ENCODE results near the gene TM7SF2. TPM values are rescaled to one million over a fixed set of nuclear protein-coding genes. Genes with fewer than 3 reads are reported as not detected.

TM7SF2 gene
- total and polyA plus RNA-seq, 8 donors: 7.6 to 118 (median 41.5) TPM

DNA sequence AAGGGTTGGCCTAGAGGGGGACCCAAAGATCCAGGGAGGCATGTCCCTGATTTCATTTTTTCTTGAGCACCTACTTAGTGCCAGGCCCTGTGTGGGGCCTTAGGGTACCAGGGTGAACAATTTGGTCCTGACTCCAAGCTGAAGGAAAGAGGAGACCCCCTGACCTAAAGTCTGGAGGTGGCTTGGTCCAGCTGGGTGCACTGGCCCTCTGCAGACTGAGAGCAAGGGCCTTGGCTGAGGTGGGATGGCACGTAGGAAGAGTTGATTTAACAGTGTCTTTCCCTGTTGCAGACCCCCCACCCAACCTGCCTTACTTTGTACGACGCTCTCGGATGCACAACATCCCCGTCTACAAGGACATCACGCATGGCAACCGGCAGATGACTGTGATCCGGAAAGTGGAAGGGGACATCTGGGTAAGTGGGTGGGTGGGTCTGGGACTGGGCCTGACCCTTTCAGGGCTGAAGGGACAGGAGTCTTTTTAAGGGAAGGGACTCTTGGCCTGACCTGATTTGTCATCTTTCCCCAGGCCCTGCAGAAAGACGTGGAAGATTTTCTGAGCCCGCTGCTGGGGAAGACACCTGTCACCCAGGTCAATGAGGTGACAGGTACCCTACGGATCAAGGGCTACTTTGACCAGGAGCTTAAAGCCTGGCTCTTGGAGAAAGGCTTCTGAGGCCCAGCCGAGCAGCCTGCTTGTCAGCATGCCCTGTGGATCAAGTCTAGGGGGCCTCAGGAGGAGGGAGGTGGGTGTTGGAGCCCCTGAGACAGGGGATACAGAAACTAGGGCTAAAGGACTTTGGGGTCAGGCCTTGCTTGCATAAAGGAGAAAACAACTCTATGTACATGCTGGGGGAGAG lies 13.8 kb downstream of the TM7SF2 start:
- H3K4me1 ChIP-seq: peaks cover 11 to 44% (median 38%) of the 10 kb centered on the region in 4 donors
- no peak for TF ChIP-seq POLR2A (IDR thresholded peaks at IDR 0.05)
- TF ChIP-seq CTCF (IDR thresholded peaks at IDR 0.05): no peak
- no peak for TF ChIP-seq EP300 (IDR thresholded peaks at IDR 0.05)
- no peak for TF ChIP-seq POLR2AphosphoS5 (IDR thresholded peaks at IDR 0.05)
- no peak overlapping the region for H3K4me3 ChIP-seq
- intact Hi-C loops (cut with DNase I; ENCODE audit: low total_unique reads): loop anchor here (10.0 kb wide), 1 partner anchor 49 kb away; the partner anchor contains the start of gene SPDYC
- no peak overlapping the region for H3K27ac ChIP-seq
- no peaks in the 10 kb centered on the region for H3K9me3 ChIP-seq
- no peak for DNase-seq
- H3K27me3 ChIP-seq: no peaks in the 10 kb centered on the region
- WGBS, 5 donors: 77 to 90% (median 85%) methylated on average over 12 of the region's 12 CpGs
- H3K36me3 ChIP-seq: peaks cover 65 to 71% (median 70%) of the 10 kb centered on the region in 4 donors

- Histone ChIP-seq H3K36me3 (peaks cover 69 to 78% (median 76%) of the 10 kb centered on the region in 4 donors), H3K9me3 (no peaks in the 10 kb centered on the region), H3K4me1 (peaks cover 0 to 39% (median 33%) of the 10 kb centered on the region in 4 donors), H3K27me3 (no peaks in the 10 kb centered on the region), H3K4me3 (no peak overlapping the region), H3K27ac (peak overlapping the region in 1 of 5 donors; percentile 20)
- no peak for TF ChIP-seq POLR2AphosphoS5 (IDR thresholded peaks at IDR 0.05)
- TF ChIP-seq CTCF (IDR thresholded peaks at IDR 0.05): no peak
- TF ChIP-seq EP300 (IDR thresholded peaks at IDR 0.05): no peak
- TF ChIP-seq POLR2A (IDR thresholded peaks at IDR 0.05): no peak
- intact Hi-C loops (cut with DNase I; ENCODE audit: low total_unique reads): loop anchor here (10.0 kb wide), 1 partner anchor 48 kb away; the partner anchor contains the start of gene SPDYC
- WGBS, 5 donors: 58 to 71% (median 59%) methylated on average over 6 of the region's 6 CpGs
- DNase-seq: no peak
These were observed 15.1 kb downstream of the TM7SF2 start for GRCh38 chr11:65126624-65127274.

DNA sequence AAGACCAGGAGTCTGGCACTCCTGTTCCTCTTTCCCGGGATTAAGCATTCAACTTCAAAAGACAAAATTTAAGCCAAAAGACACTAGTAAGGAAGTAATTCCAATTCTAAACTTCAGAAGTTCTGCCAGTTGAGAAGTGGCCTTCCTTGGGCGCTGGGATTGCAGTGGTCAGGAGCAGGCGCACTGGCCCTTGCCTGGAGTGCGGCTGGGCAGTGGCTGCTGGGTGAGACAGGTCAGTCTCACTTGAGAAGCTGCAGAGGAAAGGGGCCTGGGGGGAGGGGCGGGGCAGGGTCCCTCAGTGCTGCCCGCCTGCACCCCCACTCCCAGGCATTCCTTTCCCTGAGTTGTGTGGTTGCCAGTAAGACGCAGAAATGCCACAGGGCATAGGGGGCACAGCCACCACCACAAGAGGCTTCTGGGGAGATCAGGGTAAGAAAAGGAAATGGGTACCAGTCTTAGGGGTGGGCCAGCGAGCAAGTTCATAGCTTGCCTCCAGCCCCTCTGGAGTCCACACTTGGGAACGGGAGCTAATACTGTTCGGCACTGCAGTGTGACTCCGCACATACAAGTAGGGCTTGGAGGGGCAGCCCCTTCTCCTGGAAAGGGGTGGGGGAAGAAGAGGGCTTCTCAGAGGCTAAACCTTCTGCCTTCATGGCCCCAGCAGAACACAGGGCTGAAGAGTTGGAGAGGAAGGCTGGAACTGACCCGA lies 16.0 kb downstream of the TM7SF2 start:
- DNase-seq: no peak
- Histone ChIP-seq H3K9me3 (no peaks in the 10 kb centered on the region), H3K36me3 (peaks cover 77 to 87% (median 85%) of the 10 kb centered on the region in 4 donors), H3K4me1 (peaks cover 4 to 44% (median 38%) of the 10 kb centered on the region in 4 donors), H3K27me3 (no peaks in the 10 kb centered on the region), H3K4me3 (no peak overlapping the region), H3K27ac (no peak overlapping the region)
- WGBS, 5 donors: 70 to 78% (median 72%) methylated on average over 12 of the region's 12 CpGs
- intact Hi-C loops (cut with DNase I; ENCODE audit: low total_unique reads): loop anchor here (10.0 kb wide), 1 partner anchor 47 kb away; the partner anchor contains the start of gene SPDYC
- TF ChIP-seq POLR2A (IDR thresholded peaks at IDR 0.05) (no peak), CTCF (IDR thresholded peaks at IDR 0.05) (no peak), POLR2AphosphoS5 (IDR thresholded peaks at IDR 0.05) (no peak), EP300 (IDR thresholded peaks at IDR 0.05) (no peak)
